B cell (primary cell): ENCODE measurements around the gene PALS2. TPM values are rescaled to one million over a fixed set of nuclear protein-coding genes. Genes with fewer than 3 reads are reported as not detected.

Source experiments
- ATAC-seq: fragments of 200-7000 bp; cut with Tn5 transposase; one replicate; pipeline ENCODE4 v1.10.0; 2021; ENCODE audit warnings: low read depth, mild to moderate bottlenecking, moderate number of reproducible peaks, moderate library complexity
- CTCF ChIA-PET: fragments of 350-600 bp; sonication (Branson Sonifier 250); formaldehyde crosslinking; loops from one replicate; lab custom pipeline; 2021; ENCODE audit warnings: antibody characterized with exemption, inconsistent platforms; lab: Charles Lee
- POLR2A ChIA-PET: fragments of 350-600 bp; sonication (Branson Sonifier 250); formaldehyde crosslinking; loops from one replicate; lab custom pipeline; 2021; ENCODE audit warnings: antibody characterized with exemption; lab: Charles Lee
- DNase-seq: peaks from one replicate; pipeline ENCODE4 v3.0.0; 2013
- H2AFZ ChIP-seq: 2 replicates; pipeline ENCODE4 v1.6.1; 2012; ENCODE audit warnings: mild to moderate bottlenecking, low read depth, low read length; ENCODE audit not compliant: insufficient read depth, poor library complexity, severe bottlenecking
- H3K27ac ChIP-seq, 2 donors: 1 replicate in 1 of 2; 2 replicates in 1 of 2; pipeline ENCODE4 v1.5.1; 2012 to 2013; ENCODE audit warnings: low read length in 2 of 2, mild to moderate bottlenecking in 2 of 2, moderate library complexity in 1 of 2
- H3K27me3 ChIP-seq, 4 experiments: fragments of 200-600 bp in 1 of 4; sonication (generic) in 1 of 4; replicated peaks in 1 of 4; 1 replicate in 2 of 4; 2 replicates in 2 of 4; pipeline versions ENCODE4 v1.6.1 to v1.7.0; 2013 to 2016; ENCODE audit warnings: low read length in 3 of 4, mild to moderate bottlenecking in 2 of 4, mixed read lengths in 1 of 4, moderate library complexity in 1 of 4; ENCODE audit not compliant: insufficient read depth in 4 of 4, control insufficient read depth in 3 of 4; ENCODE audit errors: control extremely low read depth in 1 of 4
- H3K36me3 ChIP-seq, 2 experiments: replicated peaks in 1 of 2; 1 replicate in 1 of 2; 2 replicates in 1 of 2; pipeline versions ENCODE4 v1.6.1 to v1.7.1; 2013; ENCODE audit warnings: low read length in 1 of 2; ENCODE audit not compliant: insufficient read depth in 2 of 2, control insufficient read depth in 1 of 2; ENCODE audit errors: control extremely low read depth in 1 of 2, extremely low read depth in 1 of 2
- H3K4me1 ChIP-seq, 2 donors: fragments of 200-600 bp in 1 of 2; sonication (generic) in 1 of 2; 1 replicate in 1 of 2; 2 replicates in 1 of 2; pipeline versions ENCODE4 v1.5.1 to v1.6.1; 2013 to 2017; ENCODE audit warnings: low read length in 2 of 2; ENCODE audit not compliant: control insufficient read depth in 2 of 2, insufficient read depth in 2 of 2
- H3K4me2 ChIP-seq: replicated peaks from 2 replicates; pipeline ENCODE3; 2012; ENCODE audit warnings: mild to moderate bottlenecking, low read depth, low read length; ENCODE audit not compliant: poor library complexity, severe bottlenecking
- H3K4me3 ChIP-seq, 5 experiments: fragments of 200-600 bp in 1 of 5; sonication (generic) in 1 of 5; 1 replicate in 3 of 5; 2 replicates in 2 of 5; pipeline versions ENCODE4 v1.5.1 to v1.7.0; 2011 to 2016; ENCODE audit warnings: low read length in 4 of 5, mild to moderate bottlenecking in 4 of 5, low read depth in 2 of 5, control low read depth in 1 of 5, moderate library complexity in 1 of 5; ENCODE audit not compliant: insufficient read depth in 1 of 5; ENCODE audit errors: control extremely low read depth in 1 of 5, extremely low read depth in 1 of 5
- H3K79me2 ChIP-seq: fragments of 200-600 bp; sonication (generic); one replicate; pipeline ENCODE4 v1.6.0; 2016; ENCODE audit warnings: low read length; ENCODE audit not compliant: control insufficient read depth, insufficient read depth
- H3K9ac ChIP-seq: fragments of 200-600 bp; sonication (generic); 2 replicates; pipeline ENCODE4 v1.6.1; 2017; ENCODE audit warnings: mild to moderate bottlenecking, low read length, moderate library complexity
- H3K9me3 ChIP-seq, 3 donors: one replicate each; pipeline versions ENCODE4 v1.6.1 to v1.7.1; 2013; ENCODE audit warnings: low read length in 2 of 3; ENCODE audit not compliant: control insufficient read depth in 2 of 3, insufficient read depth in 1 of 3; ENCODE audit errors: control extremely low read depth in 1 of 3
- H4K20me1 ChIP-seq: 2 replicates; pipeline ENCODE4 v1.6.0; 2012; ENCODE audit warnings: mild to moderate bottlenecking, low read length; ENCODE audit not compliant: insufficient read depth, control insufficient read depth, poor library complexity, severe bottlenecking
- H3K27ac Mint-ChIP-seq: one replicate; pipeline ENCODE4 v1.8.0; 2021; ENCODE audit warnings: mixed read lengths
- H3K27me3 Mint-ChIP-seq: one replicate; pipeline ENCODE4 v1.8.0; 2021; ENCODE audit warnings: mixed read lengths
- H3K4me1 Mint-ChIP-seq: one replicate; pipeline ENCODE4 v1.8.0; 2021; ENCODE audit warnings: mixed read lengths
- H3K4me3 Mint-ChIP-seq: one replicate; pipeline ENCODE4 v1.8.0; 2021; ENCODE audit warnings: mixed read lengths
- H3K9me3 Mint-ChIP-seq: one replicate; pipeline ENCODE4 v1.8.0; 2022; ENCODE audit warnings: mixed read lengths; ENCODE audit not compliant: insufficient read depth
- EZH2 ChIP-seq: IDR thresholded peaks from 2 replicates; pipeline ENCODE4 v1.6.1; 2012; ENCODE audit warnings: borderline replicate concordance, low read depth, mild to moderate bottlenecking, moderate library complexity, low read length; ENCODE audit not compliant: insufficient read depth, poor library complexity, severe bottlenecking
- WGBS: methylation state at CpG from one replicate; pipeline ENCODE4 v1.1.5; 2013; ENCODE audit warnings: missing lambda C conversion rate; ENCODE audit not compliant: insufficient coverage; 5-methylcytosine and 5-hydroxymethylcytosine counted together
- intact Hi-C: fragments of 100-400 bp; cut with micrococcal nuclease; formaldehyde crosslinking; loops from one replicate; pipeline ENCODE4 v1.10.0; 2022
- polyA plus RNA-seq: library from polyadenylated mRNA; depleted of rRNA; stranded (reverse); fragments of >200 nt; gene quantifications from 2 replicates; pipeline ENCODE4 v1.2.3, GENCODE V29; 2012
- total RNA-seq, 2 donors: library from RNA; stranded (reverse); fragments of 120-200 nt in 1 of 2; gene quantifications; 1 replicate in 1 of 2; 2 replicates in 1 of 2; pipeline versions ENCODE4 v1.2.3 to v1.2.4, GENCODE V29; 2013 to 2022
- TF ChIP-seq, protein P1 (sequence below): fragments of 200-600 bp; IDR thresholded peaks from one replicate; pipeline ENCODE4 v1.8.0; 2022; ENCODE audit warnings: antibody characterized with exemption, mild to moderate bottlenecking

PALS2 gene
- total and polyA plus RNA-seq, 2 donors (not counting 1 experiment from before 2014, with no cell fraction given) = 4.8 to 54.2 TPM

DNA sequence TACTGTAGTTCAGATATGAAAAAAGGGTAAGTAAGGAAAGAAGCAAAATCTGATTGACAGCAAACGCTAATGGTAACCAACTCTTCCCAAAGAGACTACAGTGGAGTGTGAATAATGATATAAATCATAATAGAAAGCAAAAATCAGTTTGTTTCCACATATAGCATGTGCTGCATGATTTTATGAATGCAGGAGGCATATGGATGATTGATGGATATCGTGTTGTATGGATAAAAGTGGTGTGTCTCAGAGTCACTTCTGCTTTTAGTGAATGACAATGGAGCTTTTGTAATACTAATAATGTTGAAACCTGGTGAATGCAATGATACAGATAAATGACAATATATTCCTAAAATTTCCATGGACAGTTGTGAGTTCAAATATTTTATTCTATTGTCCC lies 36.6 kb upstream of the PALS2 start:
- Mint-ChIP-seq H3K27me3 (peaks cover 7% of the 10 kb centered on the region), H3K9me3 (no peaks in the 10 kb centered on the region), H3K27ac (no peak overlapping the region), H3K4me1 (peaks cover 2% of the 10 kb centered on the region), H3K4me3 (no peak overlapping the region)
- Histone ChIP-seq H3K36me3 (no peaks in the 10 kb centered on the region), H3K79me2 (no peaks in the 10 kb centered on the region), H3K27ac (no peak overlapping the region), H3K9ac (no peak overlapping the region), H4K20me1 (no peaks in the 10 kb centered on the region), H3K4me3 (no peak overlapping the region), H3K4me2 (no peak overlapping the region), H3K9me3 (no peaks in the 10 kb centered on the region), H3K4me1 (no peaks in the 10 kb centered on the region), H3K27me3 (no peaks in the 10 kb centered on the region), H2AFZ (no peak overlapping the region)
- WGBS = no CpG with 5 or more reads among the region's 2 CpGs
- CTCF ChIA-PET = interaction anchor here (0.8 kb wide), 1 partner anchor 40 kb away, joined by 4 read pairs; no protein-coding TSS in a partner anchor
- POLR2A ChIA-PET = no interaction called here
- intact Hi-C loops = no loop called here
- DNase-seq = no peak
- TF ChIP-seq EZH2 = no peak
- TF ChIP-seq, protein P1, sequence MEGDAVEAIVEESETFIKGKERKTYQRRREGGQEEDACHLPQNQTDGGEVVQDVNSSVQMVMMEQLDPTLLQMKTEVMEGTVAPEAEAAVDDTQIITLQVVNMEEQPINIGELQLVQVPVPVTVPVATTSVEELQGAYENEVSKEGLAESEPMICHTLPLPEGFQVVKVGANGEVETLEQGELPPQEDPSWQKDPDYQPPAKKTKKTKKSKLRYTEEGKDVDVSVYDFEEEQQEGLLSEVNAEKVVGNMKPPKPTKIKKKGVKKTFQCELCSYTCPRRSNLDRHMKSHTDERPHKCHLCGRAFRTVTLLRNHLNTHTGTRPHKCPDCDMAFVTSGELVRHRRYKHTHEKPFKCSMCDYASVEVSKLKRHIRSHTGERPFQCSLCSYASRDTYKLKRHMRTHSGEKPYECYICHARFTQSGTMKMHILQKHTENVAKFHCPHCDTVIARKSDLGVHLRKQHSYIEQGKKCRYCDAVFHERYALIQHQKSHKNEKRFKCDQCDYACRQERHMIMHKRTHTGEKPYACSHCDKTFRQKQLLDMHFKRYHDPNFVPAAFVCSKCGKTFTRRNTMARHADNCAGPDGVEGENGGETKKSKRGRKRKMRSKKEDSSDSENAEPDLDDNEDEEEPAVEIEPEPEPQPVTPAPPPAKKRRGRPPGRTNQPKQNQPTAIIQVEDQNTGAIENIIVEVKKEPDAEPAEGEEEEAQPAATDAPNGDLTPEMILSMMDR = no peak
- no peak for ATAC-seq

DNA sequence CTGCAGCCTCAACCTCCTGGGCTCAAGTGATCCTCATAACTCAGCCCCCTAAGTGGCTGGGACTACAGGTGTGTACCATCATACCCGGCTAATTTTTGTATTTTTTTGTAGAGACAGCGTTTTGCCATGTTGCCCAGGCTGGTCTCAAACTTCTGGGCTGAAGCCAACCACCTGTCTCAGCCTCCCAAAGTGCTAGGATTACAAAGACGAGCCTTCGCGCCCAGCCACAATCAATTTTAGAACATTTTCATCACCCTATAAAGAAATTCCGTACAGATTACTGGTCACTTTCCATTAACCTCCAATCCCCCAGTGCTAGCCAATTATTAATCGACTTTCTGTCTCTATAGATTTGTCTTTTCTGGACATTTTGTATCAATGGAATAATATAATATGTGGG lies 32.3 kb upstream of the PALS2 start:
- Histone ChIP-seq H3K9ac (no peak overlapping the region), H2AFZ (no peak overlapping the region), H3K4me3 (no peak overlapping the region), H3K36me3 (no peaks in the 10 kb centered on the region), H4K20me1 (no peaks in the 10 kb centered on the region), H3K4me2 (no peak overlapping the region), H3K4me1 (no peaks in the 10 kb centered on the region), H3K27ac (no peak overlapping the region), H3K79me2 (no peaks in the 10 kb centered on the region), H3K27me3 (peaks cover 0 to 7% (median 3%) of the 10 kb centered on the region in 4 experiments), H3K9me3 (no peaks in the 10 kb centered on the region)
- Mint-ChIP-seq H3K4me1 (no peaks in the 10 kb centered on the region), H3K27me3 (peaks cover 22% of the 10 kb centered on the region), H3K9me3 (no peaks in the 10 kb centered on the region), H3K4me3 (no peak overlapping the region), H3K27ac (no peak overlapping the region)
- DNase-seq = no peak
- no peak for ATAC-seq
- CTCF ChIA-PET = no interaction called here
- POLR2A ChIA-PET = no interaction called here
- 100% methylated on average over 3 of the region's 7 CpGs for WGBS
- intact Hi-C loops = no loop called here
- TF ChIP-seq, protein P1 = no peak
- TF ChIP-seq EZH2 = no peak
